ENCODE data around the gene WBP2.

Gene WBP2

GRCh38 chr17:75843577-75844529, 11.3 kb downstream of the WBP2 start, which contains the start of gene UNC13D:
Gene UNC13D (minus strand): TSS chr17:75844404. CDS start chr17:75844337, 67 bp downstream.
- DNase-seq = peak; percentile 92

- no peak for DNase-seq
Measured at GRCh38 chr17:75842963-75843576, 12.1 kb downstream of the WBP2 start.

GRCh38 chr17:75842411-75842810, 12.7 kb downstream of the WBP2 start:
- no peak for DNase-seq

- DNase-seq = no peak
Measured at GRCh38 chr17:75840799-75841164, 14.4 kb downstream of the WBP2 start.

- DNase-seq = no peak
Measured at GRCh38 chr17:75839942-75840798, 15.0 kb downstream of the WBP2 start.

- DNase-seq = no peak
Measured at GRCh38 chr17:75838410-75838809, 16.7 kb downstream of the WBP2 start.

- DNase-seq = no peak
Measured at GRCh38 chr17:75837899-75838298, 17.2 kb downstream of the WBP2 start.

GRCh38 chr17:75836605-75837004, 18.5 kb downstream of the WBP2 start:
- no peak for DNase-seq

- DNase-seq = no peak
Measured at GRCh38 chr17:75835654-75835987, 19.5 kb downstream of the WBP2 start.

GRCh38 chr17:75834928-75835653, 20.0 kb downstream of the WBP2 start:
- no peak for DNase-seq

- no peak for DNase-seq
Measured at GRCh38 chr17:75834279-75834920, 20.7 kb downstream of the WBP2 start.

- no peak for DNase-seq
Measured at GRCh38 chr17:75832652-75833400, 22.3 kb downstream of the WBP2 start.

- no peak for DNase-seq
Measured at GRCh38 chr17:75832164-75832651, 22.9 kb downstream of the WBP2 start.

- no peak for DNase-seq
Measured at GRCh38 chr17:75831032-75831571, 24.0 kb downstream of the WBP2 start.

- no peak for DNase-seq
Measured at GRCh38 chr17:75830164-75831031, 24.7 kb downstream of the WBP2 start.

GRCh38 chr17:75829747-75830146, 25.4 kb downstream of the WBP2 start:
- DNase-seq = no peak

- DNase-seq = no peak
Measured at GRCh38 chr17:75828741-75829140, 26.4 kb downstream of the WBP2 start.

GRCh38 chr17:75828076-75828400, 27.1 kb downstream of the WBP2 start:
- no peak for DNase-seq

- DNase-seq = peak; percentile 44
Measured at GRCh38 chr17:75827308-75828075, 27.6 kb downstream of the WBP2 start.

Data from OCI-M1 (cell line).